ENCODE measurements around the gene CIAO1.
"Not testable (repeated sequence)": the region's sequence is repeated elsewhere in the genome, so short reads cannot be mapped to it uniquely, and the experiment has no call there.

The CIAO1 gene

DNA sequence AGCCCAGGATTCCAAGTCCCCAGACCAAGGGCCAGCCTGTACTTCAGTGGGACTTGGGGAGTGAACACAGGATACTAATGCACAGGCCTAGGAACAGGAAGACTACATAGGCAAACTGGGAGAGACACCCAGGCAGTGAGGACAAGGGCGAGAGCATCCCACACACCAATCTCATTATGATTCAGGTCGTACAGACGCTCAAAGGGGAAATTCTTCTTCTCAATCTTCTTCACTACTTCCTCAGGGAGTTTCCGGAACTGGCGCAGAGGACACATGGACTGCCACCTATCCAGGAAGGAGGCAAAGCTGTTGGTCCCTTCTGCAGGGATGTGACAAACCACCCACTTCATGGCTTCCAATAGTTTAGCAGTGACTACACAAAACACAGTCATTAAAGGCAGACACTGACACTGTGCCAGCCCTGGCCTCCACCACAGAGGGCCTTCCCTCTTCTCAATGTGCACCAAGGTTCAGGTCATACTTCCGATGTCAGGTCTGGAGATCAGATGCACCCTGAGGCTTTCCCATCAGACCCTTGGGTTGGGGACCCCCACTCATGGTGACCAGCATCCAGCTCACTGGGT lies 21.3 kb downstream of the CIAO1 start:
- DNase-seq: no peak

DNA sequence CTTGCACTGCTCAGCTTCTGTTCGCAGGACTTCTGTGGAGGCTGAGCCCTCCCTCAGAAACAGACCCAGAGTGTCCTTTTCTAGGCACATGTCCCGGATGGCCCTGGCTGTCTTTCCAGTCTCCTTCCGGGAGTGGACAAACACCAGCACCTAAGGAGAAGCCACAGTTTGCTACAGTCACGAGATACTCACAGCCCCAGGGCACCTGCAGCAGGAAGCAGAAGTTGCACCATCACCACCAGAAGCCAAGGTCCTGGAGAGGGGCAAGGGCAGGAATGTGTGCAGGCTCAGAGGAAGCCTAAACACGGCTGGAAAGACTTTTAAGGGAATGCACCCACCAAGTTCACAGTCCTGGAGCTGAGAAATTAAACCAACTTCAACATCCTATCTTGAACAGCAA lies 25.7 kb downstream of the CIAO1 start:
- DNase-seq: no peak

DNA sequence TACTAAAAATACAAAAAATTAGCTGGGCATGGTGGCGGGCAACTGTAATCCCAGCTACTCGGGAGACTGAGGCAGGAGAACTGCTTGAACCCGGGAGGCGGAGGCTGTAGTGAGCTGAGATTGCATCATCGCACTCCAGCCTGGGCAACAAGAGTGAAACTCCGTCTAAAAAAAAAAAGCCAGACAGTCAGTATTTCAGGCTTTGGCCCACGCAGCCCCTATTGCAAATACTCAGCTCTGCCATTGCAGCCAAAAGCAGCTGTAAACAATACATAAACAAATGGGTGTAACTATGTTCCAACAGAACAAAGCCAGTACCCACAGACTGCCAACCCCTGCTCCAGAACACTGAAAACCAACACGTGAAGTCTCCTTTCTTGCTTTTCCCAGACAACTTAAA lies 28.2 kb downstream of the CIAO1 start:
- DNase-seq: not testable (repeated sequence)

DNA sequence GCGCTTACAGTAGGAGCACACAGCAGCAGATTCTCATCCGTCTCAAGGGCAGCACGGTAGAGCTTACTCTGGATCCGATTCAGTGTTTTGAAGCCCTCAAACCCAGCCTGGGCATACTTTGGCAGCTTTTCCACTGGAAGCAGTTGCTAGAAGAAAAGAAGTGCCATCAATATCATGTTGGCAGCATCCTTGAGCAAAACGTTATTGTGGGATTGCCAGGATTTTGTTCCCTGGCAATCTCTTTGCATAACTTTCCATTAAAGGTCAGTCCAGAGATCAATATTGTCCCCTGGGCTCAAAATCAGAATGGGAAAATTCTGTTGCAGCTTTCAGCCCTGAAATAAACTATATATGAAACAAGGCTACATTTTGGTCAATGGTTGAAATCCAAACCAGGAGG lies 30.9 kb downstream of the CIAO1 start:
- no peak for DNase-seq

DNA sequence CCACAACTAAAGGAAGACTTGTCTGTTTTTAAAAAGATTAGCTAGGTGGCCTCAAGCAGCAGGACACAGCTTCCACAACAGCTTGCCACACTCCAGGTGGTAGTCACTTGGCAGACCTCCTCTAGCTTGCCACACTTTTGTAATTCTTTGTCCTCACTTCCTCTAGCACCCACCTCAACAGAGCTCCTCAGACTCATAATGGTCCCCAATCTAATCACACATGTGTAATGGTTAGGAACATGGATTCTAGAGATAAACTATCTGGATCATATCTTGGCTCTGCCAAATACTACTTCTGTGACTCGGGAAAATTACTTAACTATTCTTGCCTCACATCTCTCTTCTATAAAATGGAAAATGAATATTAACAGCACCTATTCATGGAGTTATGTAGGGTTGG lies 35.8 kb downstream of the CIAO1 start:
- DNase-seq: no peak

DNA sequence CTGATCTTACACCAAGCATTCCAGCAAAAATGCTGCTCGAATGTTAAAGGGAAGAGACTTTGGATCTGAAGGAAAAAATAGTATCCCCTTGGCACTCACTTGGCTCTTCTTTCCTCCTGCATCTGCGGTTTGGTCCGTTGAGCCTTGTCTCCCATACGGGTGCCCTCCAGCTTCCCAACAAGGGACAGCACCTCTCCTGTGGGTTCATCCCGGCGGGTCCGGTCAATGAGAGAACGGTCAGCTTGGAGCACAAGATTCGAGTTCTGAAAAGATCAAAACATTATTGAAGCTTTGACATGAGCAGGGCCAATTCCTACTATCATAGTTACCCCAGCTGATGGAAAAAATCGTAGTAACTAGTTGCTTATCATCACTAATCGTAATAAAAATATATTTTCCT lies 38.6 kb downstream of the CIAO1 start:
- no peak for DNase-seq

DNA sequence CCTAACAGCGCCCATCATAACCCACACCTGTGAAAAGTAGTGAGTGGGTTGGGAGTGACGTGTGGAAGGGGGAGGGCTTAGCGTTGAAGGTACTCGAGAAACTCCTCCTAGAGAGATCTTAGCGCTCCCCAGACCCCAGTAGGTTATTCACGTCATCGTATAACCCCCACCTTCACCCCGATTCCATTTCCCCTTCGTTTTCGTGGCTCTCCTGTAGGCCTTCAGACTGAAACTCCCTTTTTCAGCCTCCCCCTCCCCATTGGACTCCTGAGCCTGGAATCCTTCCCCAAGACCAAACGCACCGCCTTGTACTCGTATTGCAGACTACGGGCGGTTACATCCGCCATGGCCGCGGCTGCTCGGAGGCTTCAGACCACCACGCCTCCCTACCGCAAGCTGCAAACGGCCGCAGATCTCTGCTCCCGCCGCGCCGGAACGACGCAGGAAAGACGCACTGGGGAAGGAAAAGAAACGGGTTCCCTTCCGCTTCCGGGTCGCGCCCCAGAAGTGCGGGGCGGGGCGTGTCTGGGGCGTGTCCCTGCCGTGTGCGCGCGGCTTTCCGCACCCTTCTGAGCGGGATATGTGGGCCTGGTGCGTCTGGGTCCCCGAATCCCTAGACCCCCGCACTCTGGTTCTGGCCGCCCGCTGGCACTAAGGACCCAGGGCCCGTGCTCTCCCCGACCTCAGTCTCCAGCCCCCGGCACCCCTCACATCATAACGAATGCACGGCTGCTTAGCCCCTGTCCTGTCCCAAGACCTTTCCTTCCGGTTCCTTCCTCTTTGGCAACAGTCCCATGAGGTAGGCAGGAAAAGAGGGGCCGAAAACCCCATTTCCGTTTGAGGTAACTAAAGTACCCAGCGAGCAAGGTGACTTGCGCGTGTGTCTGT lies 39.3 kb downstream of the CIAO1 start, which contains the start of gene SNRNP200:
Gene SNRNP200 (minus strand): TSS at position 456 of the 888 bp plus-strand sequence. CDS start 109 bp downstream, at position 347.
- DNase-seq: peak; percentile 87

DNA sequence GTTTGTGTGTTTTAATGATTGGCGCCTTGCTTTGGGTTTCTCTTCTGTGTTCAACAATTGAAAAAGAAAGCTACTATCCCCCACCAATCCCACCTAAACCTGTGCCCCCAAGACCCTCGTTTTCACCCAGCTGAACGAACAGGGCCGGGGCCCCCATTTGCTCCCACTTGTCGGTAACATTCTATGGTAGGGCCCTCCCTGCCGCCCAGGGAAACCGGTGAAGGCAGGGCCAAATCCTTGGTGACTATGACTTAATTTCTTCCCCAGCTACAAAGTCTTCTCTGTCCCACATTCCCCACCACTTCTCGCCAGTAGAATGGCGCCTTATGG lies 39.9 kb downstream of the CIAO1 start:
- DNase-seq: no peak

DNA sequence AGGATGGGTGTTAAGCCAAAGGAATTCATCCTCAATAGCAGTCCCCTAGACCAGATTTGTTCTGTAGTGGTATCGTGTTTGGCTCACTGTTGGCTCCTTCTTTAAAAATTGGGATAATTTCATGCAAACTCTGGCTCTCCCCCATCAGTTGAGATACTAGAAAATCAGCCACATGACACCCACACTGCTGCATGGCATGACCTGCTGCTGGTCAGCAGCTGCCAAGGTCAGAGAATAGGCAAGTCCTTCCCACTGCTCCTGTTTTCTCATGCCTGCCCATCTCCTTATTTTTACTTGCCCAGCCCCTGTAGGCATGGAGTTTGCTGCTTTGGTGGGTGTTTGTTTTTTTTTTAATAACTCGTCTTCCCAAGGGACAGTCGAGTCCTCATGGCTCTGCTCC lies 40.3 kb downstream of the CIAO1 start:
- DNase-seq: no peak

DNA sequence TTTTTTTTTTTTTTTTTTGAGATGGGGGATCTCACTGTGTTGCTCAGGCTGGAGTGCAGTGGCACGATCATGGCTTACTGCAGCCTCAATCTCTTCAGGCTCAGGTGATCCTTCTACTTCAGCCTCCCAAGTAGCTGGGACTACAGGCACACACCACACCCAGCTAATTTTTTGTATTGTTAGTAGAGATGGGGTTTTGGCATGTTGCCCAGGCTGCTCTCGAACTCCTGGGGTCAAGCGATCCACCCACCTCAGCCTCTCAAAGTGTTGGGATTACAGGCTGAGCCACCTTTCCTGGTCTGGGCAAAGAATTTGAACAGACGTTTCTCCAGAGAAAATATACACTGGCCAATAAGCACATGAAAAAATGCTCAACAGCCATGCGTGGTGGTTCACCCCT lies 42.2 kb downstream of the CIAO1 start:
- no peak for DNase-seq

DNA sequence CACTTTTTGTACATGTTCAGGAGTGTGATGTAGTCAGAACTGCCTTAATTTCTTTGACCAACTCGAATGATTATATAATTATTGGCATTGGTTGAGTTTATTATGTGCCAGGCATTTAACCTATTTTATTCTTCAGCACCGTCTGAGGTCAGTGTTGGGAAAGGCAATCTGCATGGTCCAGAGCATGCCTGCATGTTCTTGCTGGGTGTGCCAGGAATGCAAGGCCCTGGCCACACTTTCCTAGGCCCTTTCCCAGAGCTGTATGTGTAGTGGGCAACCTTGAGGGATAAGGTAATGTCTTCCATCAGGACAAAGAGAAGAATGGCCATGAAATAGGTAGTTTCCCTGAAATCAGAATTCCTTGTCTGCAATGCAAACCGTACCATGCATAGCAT lies 49.0 kb downstream of the CIAO1 start:
- no peak for DNase-seq

DNA sequence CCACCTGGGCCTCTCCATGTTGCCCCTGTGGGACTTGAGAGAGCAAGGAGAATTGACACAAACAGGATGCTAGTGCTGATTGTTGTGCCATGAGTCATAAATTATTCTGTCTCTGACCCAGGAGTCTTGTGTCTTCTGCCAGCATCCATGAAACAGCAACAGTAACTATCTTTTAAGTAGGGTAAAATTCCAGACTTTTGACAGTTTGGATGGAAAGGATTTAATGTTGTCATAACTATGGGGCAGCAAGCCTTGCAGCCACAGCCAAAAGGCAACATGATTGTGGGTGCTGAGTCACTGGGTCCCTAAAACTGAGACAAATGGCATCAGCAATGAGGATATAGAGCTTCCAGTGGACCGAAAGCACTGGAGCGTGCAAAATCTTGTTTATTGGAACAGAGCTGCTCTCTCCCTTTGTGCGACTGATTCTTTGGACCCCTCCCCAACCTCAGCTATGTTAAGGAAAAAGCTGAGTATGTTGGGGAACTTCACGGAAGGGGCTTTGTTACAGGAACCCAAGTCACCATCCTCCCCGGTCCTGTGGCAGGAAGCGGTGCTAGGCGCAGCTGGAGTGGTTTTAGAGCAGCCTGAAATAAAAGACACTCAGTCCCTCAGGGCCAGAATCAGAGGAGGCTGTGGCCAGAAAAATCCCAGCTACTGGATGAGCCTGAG lies 49.5 kb downstream of the CIAO1 start:
- DNase-seq: peak; percentile 35

DNA sequence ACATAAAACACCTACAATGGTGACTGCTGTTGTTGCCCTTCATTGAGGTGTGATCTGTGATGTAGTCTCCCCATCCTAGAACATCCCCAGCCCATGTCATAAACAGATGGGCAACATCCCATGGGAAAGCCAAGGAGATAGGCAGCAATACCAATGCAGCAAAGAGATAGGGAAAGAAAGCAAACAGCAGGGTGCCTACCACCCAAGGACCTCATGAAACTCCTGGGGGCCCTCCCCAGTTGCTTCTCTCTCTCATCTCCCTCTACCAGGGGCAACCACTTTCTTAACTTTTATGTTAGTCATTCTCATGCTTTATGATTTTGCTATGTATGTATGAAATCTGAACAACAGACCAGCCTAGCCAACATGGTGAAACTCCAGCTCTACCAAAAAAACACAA lies 51.0 kb downstream of the CIAO1 start:
- no peak for DNase-seq

DNA sequence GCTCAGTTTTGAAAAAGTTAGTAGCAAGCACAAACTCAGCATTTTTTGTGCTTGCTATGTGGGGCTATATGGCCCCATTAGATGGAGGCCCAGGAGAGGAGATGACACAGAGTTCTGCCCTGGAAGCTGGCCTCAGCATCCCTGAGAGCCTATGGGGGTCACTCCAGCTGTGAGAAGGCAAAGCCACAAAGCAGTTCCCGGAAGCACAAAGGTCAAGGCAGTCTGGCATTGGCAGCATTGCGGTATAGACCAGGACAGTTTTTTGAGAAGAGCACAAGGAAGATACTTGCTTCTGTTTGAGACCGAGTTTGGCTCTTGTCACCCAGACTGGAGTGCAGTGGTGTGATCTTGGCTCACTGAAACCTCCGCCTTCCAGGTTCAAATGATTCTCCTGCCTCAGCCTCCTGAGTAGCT lies 51.6 kb downstream of the CIAO1 start:
- DNase-seq: no peak

DNA sequence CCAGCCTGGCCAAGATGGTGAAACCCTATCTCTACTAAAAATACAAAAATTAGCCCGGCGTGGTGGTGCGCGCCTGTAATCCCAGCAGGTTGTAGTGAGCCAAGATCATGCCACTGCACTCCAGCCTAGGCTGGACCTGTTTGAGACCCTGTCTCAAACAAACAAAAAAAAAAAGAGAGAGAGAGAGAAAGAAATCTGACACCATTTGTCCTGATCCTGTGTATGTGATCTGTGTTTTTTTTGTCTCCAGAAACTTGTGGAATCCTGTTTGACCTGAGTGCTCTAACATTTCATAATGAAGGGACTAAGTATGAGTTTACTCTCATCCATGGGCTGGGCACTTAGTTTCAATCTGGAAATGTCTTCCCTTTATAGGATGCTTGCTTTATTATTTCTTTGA lies 52.7 kb downstream of the CIAO1 start:
- no peak for DNase-seq

DNA sequence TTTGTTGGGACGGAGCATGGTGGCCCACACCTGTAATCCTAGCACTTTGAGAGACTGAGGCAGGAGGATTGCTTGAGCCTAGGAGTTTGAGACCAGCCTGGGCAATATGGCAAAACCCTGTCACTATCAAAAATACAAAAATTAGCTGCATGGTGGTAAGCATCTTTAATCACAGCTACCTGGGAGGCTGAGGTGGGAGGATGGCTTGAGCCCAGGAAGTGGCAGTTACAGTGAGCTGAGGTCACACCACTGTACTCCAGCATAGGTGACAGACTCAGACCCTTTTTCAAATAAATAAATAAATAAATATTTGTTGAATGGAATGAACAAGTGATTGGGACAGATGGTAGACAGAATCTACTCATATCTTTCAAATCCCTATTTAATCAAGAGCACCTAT lies 53.4 kb downstream of the CIAO1 start:
- DNase-seq: no peak

DNA sequence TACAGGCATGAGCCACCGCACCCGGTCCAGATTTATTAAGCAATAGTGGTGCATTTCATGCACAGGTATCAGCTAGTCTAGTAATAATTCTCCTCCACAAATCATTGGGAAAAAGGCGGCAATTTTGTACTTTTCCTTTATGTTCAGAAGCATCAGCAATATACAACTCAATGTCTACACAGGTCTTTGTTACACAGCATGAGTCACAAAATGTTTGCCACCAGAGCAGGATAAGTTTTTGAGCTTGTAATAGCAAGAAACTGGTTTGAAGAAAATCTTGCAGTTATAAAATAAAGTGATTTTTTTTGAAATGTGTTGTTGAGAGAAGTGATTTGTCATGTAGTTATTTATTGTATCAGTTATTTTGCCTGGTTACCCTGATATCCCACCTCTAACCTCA lies 54.3 kb downstream of the CIAO1 start:
- no peak for DNase-seq

DNA sequence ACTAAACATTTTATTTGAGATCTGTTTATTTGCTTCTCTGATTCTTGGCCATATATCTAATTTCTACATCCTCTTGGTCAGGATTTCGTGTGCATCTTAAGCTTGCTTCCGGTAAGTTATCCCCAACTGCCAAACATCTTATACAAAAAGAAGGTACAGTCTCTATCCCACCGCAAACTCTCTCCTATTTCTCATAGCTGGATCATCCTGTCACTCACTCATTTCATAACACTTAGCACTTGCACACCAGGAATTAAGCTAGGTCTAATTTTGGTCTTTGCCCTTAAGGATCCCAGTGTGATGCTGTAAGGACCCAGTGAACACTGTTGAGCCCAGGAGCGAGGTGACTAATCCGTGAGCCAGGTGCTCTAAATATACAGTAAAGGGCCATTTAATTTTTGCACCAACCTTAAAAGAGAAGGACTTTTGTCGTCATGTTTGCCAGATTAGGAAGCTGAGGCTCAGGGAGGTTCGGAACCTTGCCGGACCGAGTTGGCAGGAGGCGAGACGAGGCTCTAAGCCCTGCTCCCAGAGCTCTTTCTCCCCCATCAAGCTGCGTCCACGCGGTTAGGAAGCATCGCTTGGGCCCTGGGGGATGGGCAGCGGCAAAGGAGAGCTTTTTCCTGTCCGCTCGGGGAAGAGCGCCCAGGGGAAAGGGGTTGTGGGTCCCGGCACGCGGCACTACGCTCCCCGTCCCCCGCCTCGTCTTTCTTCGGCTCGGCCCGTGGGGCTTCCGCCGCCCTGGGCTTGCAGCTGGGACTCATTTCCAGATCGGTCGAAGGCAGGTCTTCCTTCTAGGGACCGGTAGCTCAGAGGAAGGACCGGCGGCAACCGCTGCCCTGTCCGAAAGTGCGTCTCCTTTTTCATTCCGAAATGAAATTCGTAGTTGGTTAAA lies 55.0 kb downstream of the CIAO1 start:
- DNase-seq: no peak
